HCT116 (cell line): Measurements from ENCODE around the gene HDAC1. TPM values are rescaled to one million over a fixed set of nuclear protein-coding genes. Genes with fewer than 3 reads are reported as not detected.

ENCODE experiments used
- ATAC-seq: fragments of 200-7000 bp; cut with Tn5 transposase; 2 replicates; pipeline ENCODE4 v1.9.1; 2020; ENCODE audit warnings: mild to moderate bottlenecking, moderate library complexity
- BruUV-seq: library from RNA; stranded (reverse); fragments of 400-500 nt; replicated peaks from 2 replicates; lab custom pipeline; 2021; lab: Mats Ljungman, UMichigan
- CTCF ChIA-PET: fragments of 300-600 bp; sonication (Branson Sonifier 250); formaldehyde crosslinking; loops from one replicate; lab custom pipeline; 2021; ENCODE audit warnings: antibody characterized with exemption; lab: Charles Lee
- POLR2A ChIA-PET: fragments of 300-600, 350-600 bp; sonication (Branson Sonifier 250); formaldehyde crosslinking; loops from one replicate; lab custom pipeline; 2021; ENCODE audit warnings: antibody characterized with exemption; lab: Charles Lee
- RAD21 ChIA-PET, 2 experiments: fragments of 300-600 bp; sonication (Branson Sonifier 250); formaldehyde crosslinking; loops; one replicate each; lab custom pipeline; 2023; ENCODE audit warnings: low total read pairs in 2 of 2; ENCODE audit not compliant: uncharacterized antibody in 2 of 2, unreplicated experiment in 2 of 2, low non-redundant PET in 1 of 2; lab: Charles Lee
- DNase-seq: peaks from one replicate; pipeline ENCODE4 v3.0.0-alpha.2; 2010; ENCODE audit warnings: low read depth, low spot score
- H2AFZ ChIP-seq: fragments of 200-600 bp; shearing (Covaris generic), sonication (generic); 2 replicates; pipeline ENCODE4 v1.6.1; 2017; ENCODE audit warnings: low read depth, mixed run types, mixed read lengths, antibody characterized with exemption, low read length; ENCODE audit not compliant: poor library complexity, severe bottlenecking
- H3K27ac ChIP-seq: 2 replicates; pipeline ENCODE4 v1.5.1; 2012; ENCODE audit warnings: low read depth, low read length
- H3K27me3 ChIP-seq: fragments of 200-600 bp; sonication (generic); 2 replicates; pipeline ENCODE4 v1.6.1; 2016; ENCODE audit warnings: mixed run types, low read length, mixed read lengths; ENCODE audit not compliant: insufficient read depth
- H3K36me3 ChIP-seq, 2 experiments: fragments of 200-500 bp in 1 of 2; fragments of 200-600 bp in 1 of 2; sonication (Bioruptor generic) in 1 of 2; sonication (generic) in 1 of 2; 2 replicates each; pipeline versions ENCODE4 v1.5.1 to v1.6.1; 2014 to 2016; ENCODE audit warnings: low read length in 2 of 2, inconsistent platforms in 1 of 2, mixed read lengths in 1 of 2, mixed run types in 1 of 2; ENCODE audit not compliant: insufficient read depth in 2 of 2, control insufficient read depth in 1 of 2
- H3K4me1 ChIP-seq, 2 experiments: fragments of 200-600 bp in 1 of 2; sonication (generic) in 1 of 2; 2 replicates each; pipeline versions ENCODE4 v1.5.1 to v1.6.1; 2012 to 2017; ENCODE audit warnings: low read length in 2 of 2, inconsistent platforms in 1 of 2, mild to moderate bottlenecking in 1 of 2, mixed read lengths in 1 of 2, mixed run types in 1 of 2, moderate library complexity in 1 of 2; ENCODE audit not compliant: insufficient read depth in 2 of 2, control insufficient read depth in 1 of 2
- H3K4me2 ChIP-seq: fragments of 200-600 bp; sonication (generic); 2 replicates; pipeline ENCODE4 v1.6.1; 2017; ENCODE audit warnings: mixed run types, low read length, mixed read lengths
- H3K4me3 ChIP-seq, 2 experiments: fragments of 200-600 bp in 1 of 2; sonication (generic) in 1 of 2; replicated peaks in 1 of 2; 2 replicates each; pipeline ENCODE4 v1.5.1; 2011 to 2016; ENCODE audit warnings: low read length in 2 of 2, control low read depth in 1 of 2, low read depth in 1 of 2, mild to moderate bottlenecking in 1 of 2, mixed read lengths in 1 of 2, mixed run types in 1 of 2
- H3K79me2 ChIP-seq: fragments of 200-600 bp; sonication (generic); 2 replicates; pipeline ENCODE4 v1.6.1; 2017; ENCODE audit warnings: mild to moderate bottlenecking, mixed run types, low read length, moderate library complexity, mixed read lengths; ENCODE audit not compliant: insufficient read depth
- H3K9ac ChIP-seq: fragments of 200-600 bp; sonication (generic); 2 replicates; pipeline ENCODE4 v1.6.1; 2016; ENCODE audit warnings: low read length, mixed read lengths
- H3K9me2 ChIP-seq: fragments of 200-600 bp; sonication (generic), shearing (Covaris generic); 2 replicates; pipeline ENCODE4 v1.6.1; 2017; ENCODE audit warnings: mixed run types, mild to moderate bottlenecking, moderate library complexity; ENCODE audit not compliant: insufficient read depth
- H3K9me3 ChIP-seq, 2 experiments: fragments of 200-500 bp in 1 of 2; fragments of 200-600 bp in 1 of 2; sonication (Bioruptor generic) in 1 of 2; sonication (generic) in 1 of 2; 2 replicates each; pipeline ENCODE4 v1.6.1; 2014 to 2017; ENCODE audit warnings: low read length in 2 of 2, mixed read lengths in 2 of 2, inconsistent platforms in 1 of 2, low read depth in 1 of 2, mild to moderate bottlenecking in 1 of 2, mixed run types in 1 of 2, moderate library complexity in 1 of 2; ENCODE audit not compliant: control insufficient read depth in 1 of 2, insufficient read depth in 1 of 2
- H4K20me1 ChIP-seq: fragments of 200-600 bp; sonication (generic), shearing (Covaris generic); 2 replicates; pipeline ENCODE4 v1.6.1; 2017; ENCODE audit warnings: mixed run types, mild to moderate bottlenecking, moderate library complexity; ENCODE audit not compliant: insufficient read depth
- EGR1 ChIP-seq: IDR thresholded peaks from 2 replicates; pipeline ENCODE4 v1.6.1; 2012; ENCODE audit warnings: low read depth
- EZH2 ChIP-seq: fragments of 200-600 bp; sonication (generic); IDR thresholded peaks from 2 replicates; pipeline ENCODE4 v1.6.1; 2017; ENCODE audit warnings: antibody characterized with exemption, mixed run types
- FOSL1 ChIP-seq: IDR thresholded peaks from 2 replicates; pipeline ENCODE4 v1.6.1; 2012; ENCODE audit warnings: low read depth
- JUND ChIP-seq: IDR thresholded peaks from 2 replicates; pipeline ENCODE4 v1.6.1; 2012
- POLR2AphosphoS5 ChIP-seq: IDR thresholded peaks from 2 replicates; pipeline ENCODE4 v1.6.1; 2011; ENCODE audit warnings: mild to moderate bottlenecking, low read depth, low read length, moderate library complexity
- RAD21 ChIP-seq: IDR thresholded peaks from 2 replicates; pipeline ENCODE4 v1.6.1; 2012; ENCODE audit warnings: low read depth, mild to moderate bottlenecking
- REST ChIP-seq: IDR thresholded peaks from 2 replicates; pipeline ENCODE4 v1.6.1; 2012; ENCODE audit warnings: low read depth
- SRF ChIP-seq: IDR thresholded peaks from 2 replicates; pipeline ENCODE4 v1.6.1; 2012; ENCODE audit warnings: low read depth
- ZFX ChIP-seq: fragments of 450-650 bp; IDR thresholded peaks from 2 replicates; pipeline ENCODE4 v1.6.1; 2017
- intact Hi-C: fragments of 100-400 bp; cut with micrococcal nuclease; formaldehyde crosslinking; loops from 2 replicates; pipeline ENCODE4 v1.10.0; 2022
- total RNA-seq: library from RNA; stranded (reverse); gene quantifications from one replicate; pipeline ENCODE4 v1.2.1, GENCODE V29; 2021; ENCODE audit not compliant: unreplicated experiment
- TF ChIP-seq, protein P1 (sequence below), 3 experiments: fragments of 200-600 bp in 1 of 3; sonication (generic) in 1 of 3; IDR thresholded peaks in 2 of 3; conservative IDR thresholded peaks in 1 of 3; 2 replicates each; pipeline ENCODE4 v1.5.1; 2012 to 2017; ENCODE audit warnings: low read depth in 2 of 3, low read length in 2 of 3, antibody characterized with exemption in 1 of 3, borderline replicate concordance in 1 of 3, control low read depth in 1 of 3, mild to moderate bottlenecking in 1 of 3, mixed read lengths in 1 of 3, mixed run types in 1 of 3, moderate library complexity in 1 of 3; ENCODE audit not compliant: insufficient read depth in 1 of 3

Gene HDAC1
- total RNA-seq, 1 experiment from 2014 or later, result 232 TPM

DNA sequence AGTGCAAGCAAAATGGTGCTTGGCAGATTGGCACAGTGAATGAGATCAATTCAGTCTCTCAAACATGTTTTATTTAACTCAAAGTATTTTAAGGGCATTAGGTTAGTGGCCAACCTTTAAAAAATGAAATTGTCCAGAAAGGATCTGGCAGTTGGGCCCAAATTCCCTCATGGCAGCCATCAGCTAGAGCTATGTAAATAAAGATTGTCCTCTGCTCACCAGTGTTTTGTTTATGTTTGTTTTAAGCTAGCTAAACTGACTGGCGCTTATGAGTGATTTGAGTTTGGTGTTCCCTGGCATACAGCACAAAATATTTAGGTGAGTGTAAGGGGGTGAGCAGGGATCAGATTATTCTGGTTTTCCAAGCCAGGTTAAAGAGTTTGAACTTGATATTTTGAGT lies 18.1 kb downstream of the HDAC1 start:
- RAD21 ChIA-PET, result no interaction called here
- H3K79me2 ChIP-seq, result peaks cover 82% of the 10 kb centered on the region
- H3K4me1 ChIP-seq, result no peaks in the 10 kb centered on the region
- no peaks in the 10 kb centered on the region for H3K9me3 ChIP-seq
- BruUV-seq, result no TSS peak
- no peak overlapping the region for H3K4me3 ChIP-seq
- ATAC-seq (no peak), DNase-seq (no peak)
- no peak overlapping the region for H3K27ac ChIP-seq
- no peak overlapping the region for H3K9ac ChIP-seq
- no peak overlapping the region for H2AFZ ChIP-seq
- TF ChIP-seq FOSL1 (no peak), RAD21 (no peak), POLR2AphosphoS5 (no peak), JUND (no peak), EZH2 (no peak), EGR1 (no peak), REST (no peak), ZFX (no peak), SRF (no peak)
- TF ChIP-seq, protein P1, sequence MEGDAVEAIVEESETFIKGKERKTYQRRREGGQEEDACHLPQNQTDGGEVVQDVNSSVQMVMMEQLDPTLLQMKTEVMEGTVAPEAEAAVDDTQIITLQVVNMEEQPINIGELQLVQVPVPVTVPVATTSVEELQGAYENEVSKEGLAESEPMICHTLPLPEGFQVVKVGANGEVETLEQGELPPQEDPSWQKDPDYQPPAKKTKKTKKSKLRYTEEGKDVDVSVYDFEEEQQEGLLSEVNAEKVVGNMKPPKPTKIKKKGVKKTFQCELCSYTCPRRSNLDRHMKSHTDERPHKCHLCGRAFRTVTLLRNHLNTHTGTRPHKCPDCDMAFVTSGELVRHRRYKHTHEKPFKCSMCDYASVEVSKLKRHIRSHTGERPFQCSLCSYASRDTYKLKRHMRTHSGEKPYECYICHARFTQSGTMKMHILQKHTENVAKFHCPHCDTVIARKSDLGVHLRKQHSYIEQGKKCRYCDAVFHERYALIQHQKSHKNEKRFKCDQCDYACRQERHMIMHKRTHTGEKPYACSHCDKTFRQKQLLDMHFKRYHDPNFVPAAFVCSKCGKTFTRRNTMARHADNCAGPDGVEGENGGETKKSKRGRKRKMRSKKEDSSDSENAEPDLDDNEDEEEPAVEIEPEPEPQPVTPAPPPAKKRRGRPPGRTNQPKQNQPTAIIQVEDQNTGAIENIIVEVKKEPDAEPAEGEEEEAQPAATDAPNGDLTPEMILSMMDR (IDR thresholded peaks at IDR 0.05 in 2 of 3, conservative IDR thresholded peaks at IDR 0.05 in 1 of 3; ENCODE audit: borderline replicate concordance in 1 of 3, insufficient read depth in 1 of 3, low read depth in 2 of 3, low read length in 2 of 3), result no peak
- TF ChIP-seq, all 23 proteins: peak for 0
- CTCF ChIA-PET, result no interaction called here
- intact Hi-C loops, result no loop called here
- no peak overlapping the region for H3K4me2 ChIP-seq
- H3K27me3 ChIP-seq, result no peaks in the 10 kb centered on the region
- peaks cover 9 to 10% of the 10 kb centered on the region in 2 experiments for H3K36me3 ChIP-seq
- POLR2A ChIA-PET, result interaction anchor here (1.2 kb wide), 1 partner anchor 23 kb away, joined by 3 read pairs; no protein-coding TSS in a partner anchor
- no peaks in the 10 kb centered on the region for H3K9me2 ChIP-seq
- no peaks in the 10 kb centered on the region for H4K20me1 ChIP-seq
